Measurements from ENCODE around the gene MAB21L2.

GRCh38 chr4:150582873-150583286 lies 929 bp downstream of the MAB21L2 start:
- no peak for TF ChIP-seq POLR2A (IDR thresholded peaks at IDR 0.05)
- TF ChIP-seq CTCF (IDR thresholded peaks at IDR 0.05) = no peak
